Measurements from ENCODE around the gene ZDHHC6.

Gene ZDHHC6

GRCh38 chr10:112424651-112425050 lies 22.1 kb downstream of the ZDHHC6 start:
- no peak for TF ChIP-seq GATA3 (IDR thresholded peaks at IDR 0.05; ENCODE audit: low read depth, low read length)
- TF ChIP-seq GATA2 (IDR thresholded peaks at IDR 0.05; ENCODE audit: low read depth, low read length), result no peak

- TF ChIP-seq GATA3 (IDR thresholded peaks at IDR 0.05; ENCODE audit: low read depth, low read length), result no peak
- no peak for TF ChIP-seq GATA2 (IDR thresholded peaks at IDR 0.05; ENCODE audit: low read depth, low read length)
Measured at GRCh38 chr10:112421731-112422130, 25.0 kb downstream of the ZDHHC6 start.

GRCh38 chr10:112412696-112413095 lies 34.0 kb downstream of the ZDHHC6 start:
- TF ChIP-seq GATA3 (IDR thresholded peaks at IDR 0.05; ENCODE audit: low read depth, low read length) (no peak), GATA2 (IDR thresholded peaks at IDR 0.05; ENCODE audit: low read depth, low read length) (no peak)

GRCh38 chr10:112409755-112410154 lies 37.0 kb downstream of the ZDHHC6 start:
- TF ChIP-seq GATA2 (IDR thresholded peaks at IDR 0.05; ENCODE audit: low read depth, low read length) (no peak), GATA3 (IDR thresholded peaks at IDR 0.05; ENCODE audit: low read depth, low read length) (no peak)

GRCh38 chr10:112409299-112409698 lies 37.4 kb downstream of the ZDHHC6 start:
- TF ChIP-seq GATA3 (IDR thresholded peaks at IDR 0.05; ENCODE audit: low read depth, low read length) (no peak), GATA2 (IDR thresholded peaks at IDR 0.05; ENCODE audit: low read depth, low read length) (no peak)

GRCh38 chr10:112407696-112408095 lies 39.0 kb downstream of the ZDHHC6 start:
- TF ChIP-seq GATA3 (IDR thresholded peaks at IDR 0.05; ENCODE audit: low read depth, low read length) (no peak), GATA2 (IDR thresholded peaks at IDR 0.05; ENCODE audit: low read depth, low read length) (no peak)

GRCh38 chr10:112404617-112405016 lies 42.1 kb downstream of the ZDHHC6 start:
- TF ChIP-seq GATA3 (IDR thresholded peaks at IDR 0.05; ENCODE audit: low read depth, low read length) (no peak), GATA2 (IDR thresholded peaks at IDR 0.05; ENCODE audit: low read depth, low read length) (no peak)

GRCh38 chr10:112402917-112403316 lies 43.8 kb downstream of the ZDHHC6 start:
- no peak for TF ChIP-seq GATA2 (IDR thresholded peaks at IDR 0.05; ENCODE audit: low read depth, low read length)
- TF ChIP-seq GATA3 (IDR thresholded peaks at IDR 0.05; ENCODE audit: low read depth, low read length), result no peak

- TF ChIP-seq GATA3 (IDR thresholded peaks at IDR 0.05; ENCODE audit: low read depth, low read length) (no peak), GATA2 (IDR thresholded peaks at IDR 0.05; ENCODE audit: low read depth, low read length) (no peak)
Measured at GRCh38 chr10:112397592-112397991, 49.1 kb downstream of the ZDHHC6 start.

GRCh38 chr10:112395809-112396530 lies 50.7 kb downstream of the ZDHHC6 start:
- TF ChIP-seq GATA2 (IDR thresholded peaks at IDR 0.05; ENCODE audit: low read depth, low read length), result no peak
- TF ChIP-seq GATA3 (IDR thresholded peaks at IDR 0.05; ENCODE audit: low read depth, low read length), result no peak

GRCh38 chr10:112394475-112394875 lies 52.2 kb downstream of the ZDHHC6 start:
- TF ChIP-seq GATA2 (IDR thresholded peaks at IDR 0.05; ENCODE audit: low read depth, low read length) (no peak), GATA3 (IDR thresholded peaks at IDR 0.05; ENCODE audit: low read depth, low read length) (no peak)

- no peak for TF ChIP-seq GATA2 (IDR thresholded peaks at IDR 0.05; ENCODE audit: low read depth, low read length)
- no peak for TF ChIP-seq GATA3 (IDR thresholded peaks at IDR 0.05; ENCODE audit: low read depth, low read length)
Measured at GRCh38 chr10:112393827-112394226, 52.9 kb downstream of the ZDHHC6 start.

- TF ChIP-seq GATA3 (IDR thresholded peaks at IDR 0.05; ENCODE audit: low read depth, low read length) (no peak), GATA2 (IDR thresholded peaks at IDR 0.05; ENCODE audit: low read depth, low read length) (no peak)
Measured at GRCh38 chr10:112393341-112393740, 53.4 kb downstream of the ZDHHC6 start.

- TF ChIP-seq GATA2 (IDR thresholded peaks at IDR 0.05; ENCODE audit: low read depth, low read length) (no peak), GATA3 (IDR thresholded peaks at IDR 0.05; ENCODE audit: low read depth, low read length) (no peak)
Measured at GRCh38 chr10:112390125-112390703, 56.5 kb downstream of the ZDHHC6 start.

- no peak for TF ChIP-seq GATA3 (IDR thresholded peaks at IDR 0.05; ENCODE audit: low read depth, low read length)
- no peak for TF ChIP-seq GATA2 (IDR thresholded peaks at IDR 0.05; ENCODE audit: low read depth, low read length)
Measured at GRCh38 chr10:112389271-112389822, 57.4 kb downstream of the ZDHHC6 start.
